ENCODE measurements around the gene STRIP1.

- TF ChIP-seq, protein P1, sequence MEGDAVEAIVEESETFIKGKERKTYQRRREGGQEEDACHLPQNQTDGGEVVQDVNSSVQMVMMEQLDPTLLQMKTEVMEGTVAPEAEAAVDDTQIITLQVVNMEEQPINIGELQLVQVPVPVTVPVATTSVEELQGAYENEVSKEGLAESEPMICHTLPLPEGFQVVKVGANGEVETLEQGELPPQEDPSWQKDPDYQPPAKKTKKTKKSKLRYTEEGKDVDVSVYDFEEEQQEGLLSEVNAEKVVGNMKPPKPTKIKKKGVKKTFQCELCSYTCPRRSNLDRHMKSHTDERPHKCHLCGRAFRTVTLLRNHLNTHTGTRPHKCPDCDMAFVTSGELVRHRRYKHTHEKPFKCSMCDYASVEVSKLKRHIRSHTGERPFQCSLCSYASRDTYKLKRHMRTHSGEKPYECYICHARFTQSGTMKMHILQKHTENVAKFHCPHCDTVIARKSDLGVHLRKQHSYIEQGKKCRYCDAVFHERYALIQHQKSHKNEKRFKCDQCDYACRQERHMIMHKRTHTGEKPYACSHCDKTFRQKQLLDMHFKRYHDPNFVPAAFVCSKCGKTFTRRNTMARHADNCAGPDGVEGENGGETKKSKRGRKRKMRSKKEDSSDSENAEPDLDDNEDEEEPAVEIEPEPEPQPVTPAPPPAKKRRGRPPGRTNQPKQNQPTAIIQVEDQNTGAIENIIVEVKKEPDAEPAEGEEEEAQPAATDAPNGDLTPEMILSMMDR (IDR thresholded peaks at IDR 0.05), result no peak
- TF ChIP-seq POLR2A (IDR thresholded peaks at IDR 0.05), result no peak
Observed at GRCh38 chr1:110068646-110069403, 34.4 kb downstream of the STRIP1 start.
